NCI-H446 (cell line): Measurements from ENCODE around the gene NR1I2.

Source experiments
- DNase-seq, 2 experiments: peaks; one replicate each; lab custom pipeline; 2025; lab: John Stamatoyannopoulos, UW

NR1I2 gene

DNA sequence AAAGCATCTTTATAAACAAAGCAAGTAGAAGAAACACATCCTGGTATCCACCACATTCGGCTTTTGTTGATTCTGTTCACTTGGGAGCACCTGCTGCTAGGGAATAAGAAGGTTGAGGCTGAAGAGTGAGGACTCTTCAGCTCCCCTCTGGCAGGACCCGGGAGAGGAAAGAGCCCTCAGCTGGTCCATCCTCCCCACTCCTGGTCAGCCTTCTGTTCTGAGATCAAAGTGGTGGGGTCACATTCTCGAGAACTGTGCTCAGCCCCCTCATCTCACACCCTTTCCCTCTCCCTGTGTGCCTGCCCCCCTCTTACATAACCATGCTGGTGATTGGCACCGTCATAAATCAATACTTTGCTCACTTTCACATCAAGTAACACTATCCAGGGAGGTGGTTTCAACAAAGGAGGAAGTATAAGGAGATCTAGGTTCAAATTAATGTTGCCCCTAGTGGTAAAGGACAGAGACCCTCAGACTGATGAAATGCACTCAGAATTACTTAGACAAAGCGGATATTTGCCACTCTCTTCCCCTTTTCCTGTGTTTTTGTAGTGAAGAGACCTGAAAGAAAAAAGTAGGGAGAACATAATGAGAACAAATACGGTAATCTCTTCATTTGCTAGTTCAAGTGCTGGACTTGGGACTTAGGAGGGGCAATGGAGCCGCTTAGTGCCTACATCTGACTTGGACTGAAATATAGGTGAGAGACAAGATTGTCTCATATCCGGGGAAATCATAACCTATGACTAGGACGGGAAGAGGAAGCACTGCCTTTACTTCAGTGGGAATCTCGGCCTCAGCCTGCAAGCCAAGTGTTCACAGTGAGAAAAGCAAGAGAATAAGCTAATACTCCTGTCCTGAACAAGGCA is at the start of gene NR1I2:
Gene NR1I2 (plus strand): TSS at position 772 of the 869 bp plus-strand sequence.
- no peak for DNase-seq

- no peak for DNase-seq
These were observed 48.1 kb upstream of the NR1I2 start for GRCh38 chr3:119733812-119734211.

DNA sequence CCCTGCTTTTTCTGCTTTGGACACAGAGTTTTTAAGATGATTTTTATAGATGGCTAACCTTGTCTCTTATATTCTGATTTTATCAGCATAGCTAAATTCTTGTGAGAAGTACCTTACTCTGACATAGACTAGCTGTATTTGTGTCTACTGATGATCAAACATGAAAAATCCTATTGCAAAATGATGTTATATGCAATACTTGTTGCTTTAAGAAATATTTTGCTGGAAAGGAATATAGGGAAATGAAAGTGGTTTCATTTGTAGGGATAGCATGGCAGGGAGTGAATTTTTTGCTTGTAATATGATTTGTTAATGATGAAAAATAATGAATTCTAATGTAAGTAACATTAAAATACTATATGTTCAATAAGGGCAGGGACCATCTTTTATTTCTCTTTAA is 43.2 kb upstream of the NR1I2 start:
- no peak for DNase-seq

GRCh38 chr3:119741657-119742590 is 40.0 kb upstream of the NR1I2 start:
- no peak for DNase-seq

GRCh38 chr3:119743921-119744320 is 38.0 kb upstream of the NR1I2 start:
- no peak for DNase-seq

DNA sequence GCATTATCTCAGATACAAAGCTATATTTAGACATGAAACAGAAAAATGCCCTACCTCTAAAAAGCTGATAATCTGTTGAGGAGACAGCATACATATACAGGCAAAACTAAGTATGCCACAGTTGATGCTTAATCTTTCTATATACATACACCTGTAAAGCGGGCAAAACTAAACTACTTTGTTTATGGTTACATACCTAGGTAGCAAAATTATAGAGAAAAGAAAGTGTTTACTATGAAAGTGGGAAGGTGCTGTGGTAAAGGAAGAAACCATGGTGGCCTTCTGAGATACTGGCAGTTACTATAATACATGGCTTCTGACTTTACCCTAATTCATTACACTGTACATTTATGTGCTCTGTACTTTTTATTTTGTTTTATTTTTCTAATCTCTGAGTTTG is 36.0 kb upstream of the NR1I2 start:
- no peak for DNase-seq

DNA sequence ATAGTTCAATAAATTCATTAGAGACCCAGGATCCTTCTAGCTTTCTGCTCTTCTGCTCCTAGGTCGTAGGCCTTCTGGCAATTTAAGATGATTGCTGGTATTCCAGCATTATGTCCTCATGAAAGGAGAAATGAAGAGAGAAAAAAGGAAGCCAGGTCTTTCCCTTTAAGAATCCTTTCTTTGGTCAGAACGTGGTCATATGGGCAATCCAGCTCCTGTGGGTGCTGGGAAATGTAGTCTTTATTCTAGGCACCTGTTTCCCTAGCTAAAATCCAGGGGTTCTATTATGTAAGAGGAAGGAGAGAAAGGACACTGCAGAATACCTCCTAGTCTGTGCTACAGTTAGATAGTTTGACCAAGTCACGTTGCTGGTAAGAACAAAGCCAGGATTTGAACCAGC is 35.5 kb upstream of the NR1I2 start:
- no peak for DNase-seq

- no peak for DNase-seq
These were observed 34.5 kb upstream of the NR1I2 start for GRCh38 chr3:119747357-119747756.

DNA sequence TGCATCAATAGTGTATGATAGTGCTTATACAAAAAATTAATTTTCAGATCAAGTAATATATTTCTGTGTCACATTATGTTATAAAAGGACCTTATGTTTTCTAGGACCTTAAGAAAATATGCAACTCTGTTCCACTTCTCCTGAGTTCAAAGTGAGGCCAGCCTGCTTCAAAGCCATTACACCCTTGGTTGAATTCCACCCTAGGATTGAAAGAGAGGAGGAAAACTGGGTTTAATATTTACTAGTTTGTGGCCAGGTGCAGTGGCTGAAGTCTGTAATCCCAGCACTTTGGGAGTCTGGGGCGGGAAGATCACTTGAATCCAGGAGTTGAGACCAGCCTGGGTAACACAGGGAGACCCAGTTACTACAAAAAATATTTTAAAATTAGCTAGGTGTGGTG is 32.9 kb upstream of the NR1I2 start:
- no peak for DNase-seq

GRCh38 chr3:119751423-119751822 is 30.5 kb upstream of the NR1I2 start:
- no peak for DNase-seq

DNA sequence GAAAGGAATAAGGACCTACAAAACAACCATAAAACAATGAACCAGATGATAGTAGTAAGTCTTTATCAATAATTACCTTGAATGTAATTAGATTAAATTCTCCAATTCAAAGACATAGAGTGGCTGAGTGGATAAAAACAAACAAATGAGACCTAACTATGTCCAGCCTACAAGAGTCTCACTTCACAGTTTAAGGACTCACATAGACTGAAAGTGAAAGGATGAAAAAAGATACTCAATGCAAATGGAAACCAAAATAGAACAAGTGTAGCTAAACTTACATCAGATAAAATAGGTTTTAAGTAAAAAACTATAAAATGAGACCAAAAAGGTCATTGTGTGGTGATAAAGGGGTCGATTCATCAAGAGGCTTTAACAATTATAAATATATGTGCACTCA is 21.9 kb upstream of the NR1I2 start:
- no peak for DNase-seq

- DNase-seq: no peak
These were observed 19.0 kb upstream of the NR1I2 start for GRCh38 chr3:119762876-119763275.

- no peak for DNase-seq
These were observed 18.4 kb upstream of the NR1I2 start for GRCh38 chr3:119763466-119763865.

DNA sequence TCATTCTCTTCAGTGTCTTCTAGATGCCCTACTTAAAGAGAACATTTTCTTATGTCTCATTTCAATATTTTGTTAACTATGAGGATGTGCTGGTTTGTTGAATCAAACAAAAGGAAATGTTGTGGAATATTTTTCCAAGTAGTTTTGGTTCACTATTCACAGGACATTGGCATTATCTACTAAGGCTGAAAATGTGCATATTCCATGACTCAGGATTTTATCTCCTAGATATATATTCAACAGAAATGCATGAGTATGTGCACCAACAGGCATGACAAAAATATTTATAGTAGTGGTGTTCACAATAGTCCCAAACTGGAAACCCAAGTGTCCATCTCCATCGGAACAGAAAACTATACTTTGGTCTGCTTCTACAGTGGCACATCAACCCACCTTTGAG is 16.7 kb upstream of the NR1I2 start:
- no peak for DNase-seq

DNA sequence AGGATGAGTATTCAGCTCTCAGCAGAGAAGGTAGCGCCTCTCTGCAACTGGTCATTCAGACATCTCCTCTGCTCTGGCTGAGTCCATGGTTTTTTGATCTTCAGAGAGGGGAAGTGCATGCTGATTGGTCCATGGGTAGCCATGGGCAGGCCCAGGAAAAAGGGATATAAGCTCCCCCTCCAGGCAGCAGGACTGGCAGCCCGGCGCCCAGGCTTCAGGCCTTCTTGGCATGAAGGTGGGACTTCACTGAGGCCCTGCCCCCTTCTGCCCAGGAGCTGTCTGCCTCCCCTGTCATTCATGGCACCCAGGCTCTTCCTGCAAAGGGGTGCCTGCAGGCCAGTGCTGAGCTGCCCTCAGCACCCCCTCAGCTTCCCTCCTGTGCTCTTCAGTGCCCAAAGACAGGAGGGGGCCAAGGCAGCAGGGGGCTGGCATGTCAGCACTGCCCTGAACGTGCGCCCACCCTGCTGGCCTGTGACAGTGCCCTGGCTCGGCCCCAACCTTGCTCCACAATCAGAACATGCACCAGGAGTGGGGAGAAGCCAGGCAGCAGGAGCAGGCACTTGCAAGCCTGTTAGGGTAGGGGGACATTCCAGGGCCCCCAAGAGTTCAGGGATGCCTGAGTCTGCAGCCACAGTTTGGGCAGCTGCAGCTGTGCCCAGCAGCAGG is 13.8 kb upstream of the NR1I2 start:
- DNase-seq: no peak

DNA sequence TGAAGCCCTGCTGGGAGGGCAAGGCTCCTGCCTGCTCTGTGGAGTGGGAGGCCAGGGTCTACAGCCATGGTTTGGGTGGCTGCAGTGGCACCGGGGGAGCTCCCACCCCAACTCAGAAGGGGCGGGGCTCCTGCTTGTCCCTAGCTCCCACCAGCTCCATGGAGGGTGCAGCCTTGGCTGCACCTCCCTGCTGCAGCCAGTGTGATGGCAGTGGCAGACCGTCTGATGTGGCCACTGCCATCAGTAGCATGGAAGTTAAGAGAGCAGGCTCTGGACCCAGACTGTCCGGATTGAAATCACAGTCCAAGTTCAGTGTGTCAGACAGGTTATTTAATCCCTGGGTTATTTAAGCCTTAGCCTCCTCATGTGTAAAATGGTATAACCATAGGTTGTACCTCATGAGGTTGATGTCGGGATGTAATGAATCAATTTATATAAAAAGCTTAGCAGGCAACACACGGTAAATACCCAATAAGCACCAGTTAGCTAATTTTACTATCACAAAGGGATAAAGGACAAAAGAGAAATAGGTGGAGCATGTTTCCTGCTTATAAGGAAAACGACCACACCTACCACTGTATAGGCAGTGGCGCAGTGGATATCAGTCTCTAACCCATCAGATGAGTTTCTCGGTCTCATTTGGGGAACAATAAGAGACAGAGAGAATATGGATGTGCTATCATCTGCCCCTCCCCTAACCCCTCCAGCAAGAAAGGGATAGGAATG is 13.1 kb upstream of the NR1I2 start:
- no peak for DNase-seq

- no peak for DNase-seq
These were observed 12.3 kb upstream of the NR1I2 start for GRCh38 chr3:119769394-119770149.

- DNase-seq: no peak
These were observed 7.5 kb upstream of the NR1I2 start for GRCh38 chr3:119774444-119774843.

DNA sequence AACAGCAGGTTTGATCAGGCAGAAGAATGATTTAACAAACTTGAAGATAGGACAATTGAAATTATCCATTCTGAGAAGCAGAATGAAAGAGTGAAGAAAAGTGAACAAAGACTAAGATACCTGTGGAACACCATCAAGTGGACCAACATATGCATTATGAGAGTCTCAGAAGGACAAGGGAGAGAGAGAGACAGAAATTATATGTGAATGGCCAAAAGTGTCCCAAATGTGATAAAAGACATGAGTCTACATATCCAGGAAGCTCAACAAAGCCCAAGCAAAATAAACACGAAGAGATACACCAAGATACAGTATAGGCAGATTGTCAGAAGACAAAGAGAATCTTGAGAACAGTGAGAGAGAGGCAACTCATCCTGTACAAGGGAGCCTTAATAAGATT is 5.6 kb upstream of the NR1I2 start:
- no peak for DNase-seq

DNA sequence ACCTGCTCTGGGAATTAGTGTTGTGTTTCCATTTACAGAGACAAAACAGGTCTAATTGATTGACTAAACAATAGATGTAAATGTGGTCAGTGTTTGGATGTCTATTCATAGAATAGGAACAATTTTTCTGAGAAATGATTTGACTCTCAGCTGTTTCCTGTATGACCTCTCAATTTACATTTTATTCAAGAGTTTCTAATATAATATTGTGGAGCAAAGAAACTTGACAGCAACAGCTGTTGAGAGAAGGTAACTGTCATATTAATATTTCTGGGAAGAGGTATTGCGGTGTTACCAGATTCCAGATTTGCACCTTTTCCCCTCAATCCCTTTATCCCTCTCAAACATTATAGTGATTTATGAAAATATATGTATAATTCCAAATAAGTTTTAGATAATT is 3.7 kb upstream of the NR1I2 start:
- DNase-seq: no peak

- DNase-seq: no peak
These were observed 3.1 kb upstream of the NR1I2 start for GRCh38 chr3:119778811-119779210.
